H1 (cell line): ENCODE measurements around the gene P2RX5. TPM values are rescaled to one million over a fixed set of nuclear protein-coding genes. Genes with fewer than 3 reads are reported as not detected.
A peak's percentile ranks its signal among the peaks of the same experiment; 100 is the strongest.

ENCODE experiments used
- CTCF ChIA-PET: fragments of 300-600 bp; sonication (Branson Sonifier 250); formaldehyde crosslinking; loops from one replicate; lab custom pipeline; 2021; ENCODE audit not compliant: partially characterized antibody; lab: Charles Lee
- POLR2A ChIA-PET: fragments of 300-600 bp; sonication (Branson Sonifier 250); formaldehyde crosslinking; loops from one replicate; lab custom pipeline; 2021; ENCODE audit warnings: inconsistent platforms; ENCODE audit not compliant: partially characterized antibody; lab: Charles Lee
- DNase-seq, 2 experiments: peaks; one replicate each; pipeline versions ENCODE4 v3.0.0 to v3.0.0-alpha.2; 2010 to 2022; ENCODE audit warnings: low spot score in 2 of 2, low read depth in 1 of 2, mixed read lengths in 1 of 2
- FAIRE-seq: peaks from 2 replicates; lab custom pipeline; 2011; peaks lifted over from hg19 to GRCh38; lab: Jason Lieb, UNC
- H2AFZ ChIP-seq: 2 replicates; pipeline ENCODE4 v1.8.1; 2012; ENCODE audit warnings: low read length, inconsistent platforms
- H2AK5ac ChIP-seq: 2 replicates; pipeline ENCODE4 v1.6.1; 2013; ENCODE audit warnings: low read depth, low read length
- H2BK120ac ChIP-seq: replicated peaks from 2 replicates; pipeline ENCODE3; 2013; ENCODE audit warnings: low read depth, low read length, inconsistent platforms
- H2BK12ac ChIP-seq: 2 replicates; pipeline ENCODE4 v1.6.1; 2013; ENCODE audit warnings: low read depth, low read length
- H2BK15ac ChIP-seq: 2 replicates; pipeline ENCODE4 v1.6.1; 2013; ENCODE audit warnings: low read length
- H2BK20ac ChIP-seq: 2 replicates; pipeline ENCODE4 v1.6.1; 2013; ENCODE audit warnings: low read length
- H2BK5ac ChIP-seq: 2 replicates; pipeline ENCODE4 v1.6.1; 2013; ENCODE audit warnings: low read depth, low read length
- H3K14ac ChIP-seq: 2 replicates; pipeline ENCODE4 v1.6.1; 2013; ENCODE audit warnings: inconsistent platforms; ENCODE audit not compliant: insufficient read length
- H3K18ac ChIP-seq: 2 replicates; pipeline ENCODE4 v1.6.1; 2013; ENCODE audit warnings: low read length; ENCODE audit errors: extremely low read depth
- H3K23ac ChIP-seq: 2 replicates; pipeline ENCODE4 v1.6.1; 2013; ENCODE audit warnings: inconsistent platforms; ENCODE audit not compliant: insufficient read length
- H3K23me2 ChIP-seq: 2 replicates; pipeline ENCODE4 v1.6.1; 2013; ENCODE audit warnings: low read depth, low read length
- H3K27ac ChIP-seq: 2 replicates; pipeline ENCODE4 v1.6.1; 2011; ENCODE audit warnings: low read depth, low read length, inconsistent platforms
- H3K27me3 ChIP-seq, 4 experiments: replicated peaks in 1 of 4; 1 replicate in 1 of 4; 2 replicates in 3 of 4; pipeline versions ENCODE4 v1.6.1 to v1.8.1; 2011 to 2013; ENCODE audit warnings: low read length in 3 of 4, mild to moderate bottlenecking in 3 of 4, inconsistent platforms in 2 of 4, mixed read lengths in 2 of 4, moderate library complexity in 1 of 4; ENCODE audit not compliant: control insufficient read depth in 3 of 4, insufficient read depth in 3 of 4; ENCODE audit errors: extremely low read depth in 1 of 4
- H3K36me3 ChIP-seq, 4 experiments: 2 replicates each; pipeline versions ENCODE4 v1.6.1 to v1.8.1; 2011 to 2013; ENCODE audit warnings: mild to moderate bottlenecking in 4 of 4, low read length in 3 of 4, moderate library complexity in 2 of 4, control low read depth in 1 of 4, inconsistent platforms in 1 of 4; ENCODE audit not compliant: insufficient read depth in 4 of 4, control insufficient read depth in 2 of 4
- H3K4ac ChIP-seq: replicated peaks from 2 replicates; pipeline ENCODE3; 2013; ENCODE audit warnings: low read length, low read depth, mixed read lengths, inconsistent platforms; ENCODE audit not compliant: insufficient read length
- H3K4me1 ChIP-seq, 4 experiments: replicated peaks in 1 of 4; 1 replicate in 1 of 4; 2 replicates in 3 of 4; pipeline versions ENCODE4 v1.6.1 to v1.8.1; 2011 to 2013; ENCODE audit warnings: low read length in 3 of 4, inconsistent platforms in 2 of 4, mixed read lengths in 1 of 4; ENCODE audit not compliant: insufficient read depth in 4 of 4, control insufficient read depth in 3 of 4
- H3K4me2 ChIP-seq, 2 experiments: 2 replicates each; pipeline versions ENCODE4 v1.6.1 to v1.8.1; 2011 to 2013; ENCODE audit warnings: low read depth in 2 of 2, low read length in 2 of 2, control low read depth in 1 of 2, inconsistent platforms in 1 of 2, mild to moderate bottlenecking in 1 of 2; ENCODE audit not compliant: insufficient read depth in 1 of 2
- H3K4me3 ChIP-seq, 4 experiments: fragments of 200-600, 300-600 bp in 1 of 4; sonication (generic), shearing (Covaris generic), sonication (Bioruptor Twin) in 1 of 4; 2 replicates each; pipeline versions ENCODE4 v1.5.1 to v1.8.1; 2011 to 2016; ENCODE audit warnings: low read length in 4 of 4, low read depth in 3 of 4, control low read depth in 2 of 4, inconsistent platforms in 2 of 4, mild to moderate bottlenecking in 2 of 4, mixed read lengths in 1 of 4, moderate library complexity in 1 of 4; ENCODE audit not compliant: insufficient read depth in 2 of 4; ENCODE audit errors: extremely low read depth in 1 of 4
- H3K56ac ChIP-seq: replicated peaks from 2 replicates; pipeline ENCODE3; 2013; ENCODE audit warnings: low read depth, mild to moderate bottlenecking, mixed read lengths, low read length, inconsistent platforms; ENCODE audit not compliant: insufficient read length
- H3K79me1 ChIP-seq: 2 replicates; pipeline ENCODE4 v1.6.1; 2013; ENCODE audit warnings: low read depth, low read length, control low read depth
- H3K79me2 ChIP-seq, 2 experiments: 2 replicates each; pipeline versions ENCODE4 v1.6.1 to v1.8.1; 2012 to 2013; ENCODE audit warnings: low read length in 2 of 2, mild to moderate bottlenecking in 2 of 2, inconsistent platforms in 1 of 2; ENCODE audit not compliant: insufficient read depth in 2 of 2, control insufficient read depth in 1 of 2
- H3K9ac ChIP-seq, 4 experiments: replicated peaks in 1 of 4; 1 replicate in 1 of 4; 2 replicates in 3 of 4; pipeline versions ENCODE4 v1.6.1 to v1.8.1; 2011 to 2013; ENCODE audit warnings: low read depth in 3 of 4, low read length in 3 of 4, control low read depth in 2 of 4, mild to moderate bottlenecking in 2 of 4, moderate library complexity in 2 of 4, inconsistent platforms in 1 of 4; ENCODE audit errors: extremely low read depth in 1 of 4
- H3K9me3 ChIP-seq, 2 experiments: 2 replicates each; pipeline versions ENCODE4 v1.6.1 to v1.8.1; 2012 to 2013; ENCODE audit warnings: mild to moderate bottlenecking in 2 of 2, moderate library complexity in 2 of 2, control low read depth in 1 of 2, inconsistent platforms in 1 of 2, low read depth in 1 of 2, low read length in 1 of 2, mixed read lengths in 1 of 2; ENCODE audit not compliant: insufficient read depth in 2 of 2
- H4K20me1 ChIP-seq, 2 experiments: replicated peaks in 1 of 2; 2 replicates each; pipeline versions ENCODE3 to v1.8.1; 2011 to 2013; ENCODE audit warnings: inconsistent platforms in 2 of 2, low read length in 2 of 2, mild to moderate bottlenecking in 1 of 2; ENCODE audit not compliant: insufficient read depth in 2 of 2, control insufficient read depth in 1 of 2
- H4K5ac ChIP-seq: 2 replicates; pipeline ENCODE4 v1.6.1; 2013; ENCODE audit warnings: low read length, low read depth, mixed read lengths, inconsistent platforms; ENCODE audit not compliant: insufficient read length
- H4K8ac ChIP-seq: 2 replicates; pipeline ENCODE4 v1.8.0; 2013; ENCODE audit warnings: mild to moderate bottlenecking, moderate library complexity, low read length, inconsistent platforms; ENCODE audit not compliant: insufficient read depth; ENCODE audit errors: extremely low read depth
- H4K91ac ChIP-seq: replicated peaks from 2 replicates; pipeline ENCODE3; 2013; ENCODE audit warnings: low read length, mixed read lengths, inconsistent platforms; ENCODE audit not compliant: insufficient read length
- BACH1 ChIP-seq: IDR thresholded peaks from 2 replicates; pipeline ENCODE4 v1.6.1; 2012; ENCODE audit warnings: low read length, improper control_type of control experiment
- BCL11A ChIP-seq, 2 experiments: IDR thresholded peaks; one replicate each; pipeline ENCODE4 v1.6.1; 2011; ENCODE audit warnings: low read depth in 2 of 2, low read length in 2 of 2, mild to moderate bottlenecking in 2 of 2
- HDAC2 ChIP-seq, 2 experiments: fragments of 300-600 bp in 1 of 2; sonication (generic) in 1 of 2; IDR thresholded peaks; 2 replicates each; pipeline ENCODE4 v1.6.1; 2011 to 2012; ENCODE audit warnings: low read depth in 2 of 2, low read length in 2 of 2, mild to moderate bottlenecking in 2 of 2, moderate library complexity in 2 of 2, borderline replicate concordance in 1 of 2, inconsistent platforms in 1 of 2
- KDM4A ChIP-seq: IDR thresholded peaks from one replicate; pipeline ENCODE4 v1.7.1; 2012; ENCODE audit warnings: low read depth, mild to moderate bottlenecking, moderate library complexity, low read length, inconsistent platforms; ENCODE audit not compliant: severe bottlenecking
- MAX ChIP-seq: IDR thresholded peaks from 2 replicates; pipeline ENCODE4 v1.6.1; 2012; ENCODE audit warnings: inconsistent platforms
- PHF8 ChIP-seq: fragments of 200-600 bp; sonication (generic); conservative IDR thresholded peaks from 2 replicates; pipeline ENCODE4 v1.7.1; 2012; ENCODE audit warnings: low read depth, mild to moderate bottlenecking, inconsistent platforms, low read length, moderate library complexity
- POLR2A ChIP-seq, 2 experiments: IDR thresholded peaks; 1 replicate in 1 of 2; 2 replicates in 1 of 2; pipeline ENCODE4 v1.6.1; 2011; ENCODE audit warnings: low read depth in 2 of 2, low read length in 2 of 2, mild to moderate bottlenecking in 2 of 2; ENCODE audit errors: control extremely low read depth in 1 of 2
- RAD21 ChIP-seq, 2 experiments: IDR thresholded peaks in 1 of 2; conservative IDR thresholded peaks in 1 of 2; 2 replicates each; pipeline ENCODE4 v1.6.1; 2011; ENCODE audit warnings: low read depth in 2 of 2, low read length in 2 of 2, improper control_type of control experiment in 1 of 2, inconsistent platforms in 1 of 2, mild to moderate bottlenecking in 1 of 2, moderate library complexity in 1 of 2
- SIX5 ChIP-seq: IDR thresholded peaks from 2 replicates; pipeline ENCODE4 v1.6.1; 2011; ENCODE audit warnings: mild to moderate bottlenecking, low read depth, low read length
- WGBS, 2 experiments: shearing (Covaris generic) in 1 of 2; methylation state at CpG; one replicate each; pipeline versions ENCODE4 v1.1.6 to v1.1.7; 2013 to 2015; ENCODE audit warnings: low lambda C conversion rate in 2 of 2, mixed read lengths in 2 of 2, inconsistent platforms in 1 of 2, low coverage in 1 of 2, missing lambda C conversion rate in 1 of 2; ENCODE audit not compliant: insufficient replicate concordance in 2 of 2, insufficient coverage in 1 of 2, insufficient read length in 1 of 2; ENCODE audit errors: extremely low coverage in 1 of 2, missing lambda C conversion rate in 1 of 2; 5-methylcytosine and 5-hydroxymethylcytosine counted together
- polyA plus RNA-seq, 7 experiments: library from polyadenylated mRNA; depleted of rRNA in 3 of 7; stranded (reverse) in 5 of 7; unstranded in 2 of 7; fragments of >200 nt in 5 of 7; fragments of 200-250 nt in 2 of 7; gene quantifications; 1 replicate in 5 of 7; 2 replicates in 1 of 7; 4 replicates in 1 of 7; pipeline versions ENCODE4 v1.2.1 to v1.2.3, GENCODE V29; 2011 to 2013; ENCODE audit warnings: missing spikeins in 2 of 7, mixed read lengths in 2 of 7
- total RNA-seq: library from RNA; stranded (reverse); fragmentation: NEBNext Ultra II Directional; extraction: Animal tissue kit (Norgen Biotek cat#: 25700); gene quantifications from 2 replicates; pipeline ENCODE4 v1.2.1, GENCODE V29; 2021

Gene P2RX5
- total and polyA plus RNA-seq, 2 of the 8 experiments (the other 6 are each of a cell fraction or from before 2014, with no cell fraction given): 12.0 to 15.6 TPM

GRCh38 chr17:3667366-3668278 lies 28.3 kb downstream of the P2RX5 start:
- Histone ChIP-seq H2BK120ac (no peak overlapping the region), H2AFZ (no peak overlapping the region), H2BK5ac (peak overlapping the region; percentile 81; the same call in 1 of the 2 replicates), H3K79me2 (peaks cover 3 to 28% of the 10 kb centered on the region in 2 experiments; a peak in 3 of 4 replicates), H2BK15ac (peak overlapping the region; percentile 72), H3K4me3 (peak overlapping the region; percentile 63 to 80 (median 76)), H2BK20ac (no peak overlapping the region), H3K9me3 (no peaks in the 10 kb centered on the region), H3K23ac (no peak overlapping the region), H3K14ac (no peak overlapping the region), H2BK12ac (0 out of 2 replicates have a peak overlapping the region, but pooled peaks have one; percentile 27), H4K20me1 (peaks cover 0 to 10% of the 10 kb centered on the region in 2 experiments), H4K5ac (peak overlapping the region; percentile 81), H3K4me1 (peaks cover 3 to 7% (median 5%) of the 10 kb centered on the region in 4 experiments), H3K18ac (peak overlapping the region; percentile 60), H3K27me3 (no peaks in the 10 kb centered on the region), H3K9ac (peak overlapping the region; percentile 71 to 84 (median 79)), H3K23me2 (peaks cover 12% of the 10 kb centered on the region; the same call in 1 of the 2 replicates), H3K79me1 (peaks cover 12% of the 10 kb centered on the region), H4K8ac (peak overlapping the region; percentile 84), H3K36me3 (no peaks in the 10 kb centered on the region; a peak in 1 of 8 replicates), H3K4me2 (peak overlapping the region; percentile 93 to 97), H4K91ac (peak overlapping the region; percentile 80), H3K27ac (peak overlapping the region; percentile 82), H3K56ac (peak overlapping the region; percentile 65), H2AK5ac (no peak overlapping the region), H3K4ac (peak overlapping the region; percentile 4)
- FAIRE-seq (no peak), DNase-seq (peak in 1 of 2 experiments; percentile 79)
- ChIA-PET CTCF (interaction anchor here (0.8 to 2.0 kb wide), 6 partner anchors 11 to 66 kb away, joined by 3 to 8 read pairs (median 6); no protein-coding TSS in a partner anchor), POLR2A (interaction anchor here (0.7 to 12.7 kb wide), 13 partner anchors 8 to 631 kb away, joined by 3 to 194 read pairs (median 4); partner anchors contain the start of genes CTNS, HASPIN, P2RX5 and SHPK)
- WGBS, 2 experiments: 17% methylated on average over 36 of the region's 39 CpGs; no CpG with 5 or more reads in 1 of the 2 experiments
- TF ChIP-seq RAD21 (IDR thresholded peaks at IDR 0.05 in 1 of 2, conservative IDR thresholded peaks at IDR 0.05 in 1 of 2; ENCODE audit: low read depth in 2 of 2, low read length in 2 of 2) (no peak), KDM4A (peak; percentile 21), BACH1 (no peak), BCL11A (IDR thresholded peaks at IDR 0.05; ENCODE audit: low read depth in 2 of 2, low read length in 2 of 2) (no peak), HDAC2 (IDR thresholded peaks at IDR 0.05; ENCODE audit: borderline replicate concordance in 1 of 2, low read depth in 2 of 2, low read length in 2 of 2) (no peak), POLR2A (IDR thresholded peaks at IDR 0.05; ENCODE audit: control extremely low read depth in 1 of 2, low read depth in 2 of 2, low read length in 2 of 2) (no peak), SIX5 (no peak), MAX (no peak), PHF8 (0 out of 2 replicates have a peak, but pooled peaks have one; percentile 28)
